ENCODE results near the gene SLCO3A1.

SLCO3A1 gene

DNA sequence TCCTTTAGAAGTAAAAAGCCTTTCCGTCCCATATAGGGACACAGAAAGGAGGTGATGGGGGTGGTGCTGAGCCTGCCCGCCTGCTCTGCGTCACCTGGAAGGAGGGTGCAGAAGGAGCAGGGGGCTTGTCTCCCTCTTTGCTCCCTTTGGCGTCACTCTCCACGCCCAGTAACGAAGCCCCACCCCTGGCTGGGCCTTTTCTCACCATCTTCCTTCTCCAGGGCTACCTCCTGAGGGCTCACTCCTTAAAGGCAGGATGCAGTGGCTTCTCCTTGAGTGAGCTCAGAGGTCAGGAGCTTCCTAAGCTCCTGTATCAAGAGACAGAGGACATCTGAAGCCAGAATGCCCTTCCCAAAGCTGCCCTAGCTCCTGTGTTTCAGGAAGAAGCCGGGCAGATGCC, 31.5 kb downstream of the SLCO3A1 start:
- Histone ChIP-seq H3K4me1 (ENCODE audit: insufficient read depth, low read length) (peaks cover 11% of the 10 kb centered on the region), H3K9me3 (ENCODE audit: low read length) (no peaks in the 10 kb centered on the region), H3K4me3 (ENCODE audit: low read depth in 1 of 2, low read length in 2 of 2) (no peak overlapping the region), H3K27me3 (ENCODE audit: control insufficient read depth in 1 of 2, insufficient read depth in 2 of 2, low read length in 2 of 2) (no peaks in the 10 kb centered on the region), H3K9ac (ENCODE audit: low read length) (no peak overlapping the region), H3K27ac (ENCODE audit: low read depth, low read length) (no peak overlapping the region), H3K36me3 (ENCODE audit: insufficient read depth, low read length) (no peaks in the 10 kb centered on the region)

DNA sequence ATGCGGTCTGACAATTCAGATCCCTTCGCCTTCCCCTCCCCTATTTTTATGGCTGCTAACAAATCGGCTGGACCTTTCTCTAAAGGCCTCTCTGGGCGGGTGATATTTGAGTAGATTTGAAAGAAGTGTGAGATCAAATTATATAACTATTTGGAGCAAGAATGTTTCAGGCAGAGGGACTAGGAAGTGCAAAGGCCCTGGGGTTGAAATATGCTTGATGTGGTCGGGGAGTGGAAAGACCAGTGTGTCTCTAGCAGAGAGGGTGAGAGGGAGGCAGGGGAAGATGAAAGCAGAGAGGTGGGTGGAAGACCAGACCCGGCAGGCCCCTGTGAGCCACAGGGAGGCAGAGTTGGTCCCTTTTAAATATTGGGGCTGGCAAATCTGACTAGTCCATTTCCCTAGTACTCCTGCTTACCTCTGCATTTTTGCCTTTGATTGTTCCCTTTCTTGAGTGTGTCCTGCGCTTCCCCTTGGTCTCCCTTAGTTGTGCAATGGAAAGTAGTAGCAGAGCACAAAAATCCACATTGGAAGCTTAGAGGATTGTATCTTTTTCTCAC, 32.3 kb downstream of the SLCO3A1 start:
- peaks cover 11% of the 10 kb centered on the region for H3K4me1 ChIP-seq (ENCODE audit: insufficient read depth, low read length)

GRCh38 chr15:91886878-91887277, 33.4 kb downstream of the SLCO3A1 start:
- H3K27me3 ChIP-seq (ENCODE audit: control insufficient read depth in 1 of 2, insufficient read depth in 2 of 2, low read length in 2 of 2) = no peaks in the 10 kb centered on the region
- H3K4me1 ChIP-seq (ENCODE audit: insufficient read depth, low read length) = peaks cover 11% of the 10 kb centered on the region
- H3K36me3 ChIP-seq (ENCODE audit: insufficient read depth, low read length) = no peaks in the 10 kb centered on the region
- H3K4me3 ChIP-seq (ENCODE audit: low read depth in 1 of 2, low read length in 2 of 2) = no peak overlapping the region
- H3K9me3 ChIP-seq (ENCODE audit: low read length) = no peaks in the 10 kb centered on the region
- H3K9ac ChIP-seq (ENCODE audit: low read length) = no peak overlapping the region
- no peak overlapping the region for H3K27ac ChIP-seq (ENCODE audit: low read depth, low read length)

More for the DNA sequence above, 32.3 kb downstream of the SLCO3A1 start:
- Histone ChIP-seq H3K9me3 (ENCODE audit: low read length) (no peaks in the 10 kb centered on the region), H3K36me3 (ENCODE audit: insufficient read depth, low read length) (no peaks in the 10 kb centered on the region), H3K9ac (ENCODE audit: low read length) (no peak overlapping the region), H3K27ac (ENCODE audit: low read depth, low read length) (no peak overlapping the region), H3K27me3 (ENCODE audit: control insufficient read depth in 1 of 2, insufficient read depth in 2 of 2, low read length in 2 of 2) (no peaks in the 10 kb centered on the region), H3K4me3 (ENCODE audit: low read depth in 1 of 2, low read length in 2 of 2) (no peak overlapping the region)

GRCh38 chr15:91887321-91887720, 33.8 kb downstream of the SLCO3A1 start:
- H3K36me3 ChIP-seq (ENCODE audit: insufficient read depth, low read length) = no peaks in the 10 kb centered on the region

DNA sequence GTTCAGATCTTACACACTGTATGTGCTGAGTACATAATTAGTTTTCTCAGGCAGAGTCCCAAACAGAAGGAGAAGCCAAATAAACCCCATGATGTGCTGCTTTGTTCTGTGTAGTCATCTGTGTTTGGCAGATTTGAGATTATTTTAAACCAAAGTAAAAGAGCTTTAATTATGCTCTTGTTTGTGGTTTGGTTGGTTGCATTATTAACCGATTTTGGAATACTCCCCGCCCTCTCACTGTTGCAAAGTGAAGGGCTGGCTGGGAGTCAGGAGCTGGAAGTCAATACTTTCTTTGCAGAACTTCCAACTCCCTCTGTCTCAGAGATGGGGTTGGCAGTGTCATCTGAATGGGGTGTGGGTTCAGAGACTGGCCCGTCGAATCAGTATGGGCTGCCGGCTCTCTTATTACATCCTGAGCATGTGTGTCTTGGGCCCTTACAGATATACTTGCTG, 34.4 kb downstream of the SLCO3A1 start:
- peaks cover 11% of the 10 kb centered on the region for H3K4me1 ChIP-seq (ENCODE audit: insufficient read depth, low read length)
- H3K9me3 ChIP-seq (ENCODE audit: low read length) = no peaks in the 10 kb centered on the region
- H3K4me3 ChIP-seq (ENCODE audit: low read depth in 1 of 2, low read length in 2 of 2) = no peak overlapping the region
- H3K9ac ChIP-seq (ENCODE audit: low read length) = no peak overlapping the region
- H3K27me3 ChIP-seq (ENCODE audit: control insufficient read depth in 1 of 2, insufficient read depth in 2 of 2, low read length in 2 of 2) = no peaks in the 10 kb centered on the region
- H3K27ac ChIP-seq (ENCODE audit: low read depth, low read length) = no peak overlapping the region
- no peaks in the 10 kb centered on the region for H3K36me3 ChIP-seq (ENCODE audit: insufficient read depth, low read length)

More at GRCh38 chr15:91887321-91887720, 33.8 kb downstream of the SLCO3A1 start:
- peaks cover 11% of the 10 kb centered on the region for H3K4me1 ChIP-seq (ENCODE audit: insufficient read depth, low read length)
- H3K9me3 ChIP-seq (ENCODE audit: low read length) = no peaks in the 10 kb centered on the region
- no peak overlapping the region for H3K27ac ChIP-seq (ENCODE audit: low read depth, low read length)
- no peaks in the 10 kb centered on the region for H3K27me3 ChIP-seq (ENCODE audit: control insufficient read depth in 1 of 2, insufficient read depth in 2 of 2, low read length in 2 of 2)
- H3K4me3 ChIP-seq (ENCODE audit: low read depth in 1 of 2, low read length in 2 of 2) = no peak overlapping the region
- no peak overlapping the region for H3K9ac ChIP-seq (ENCODE audit: low read length)

GRCh38 chr15:91889111-91889815, 35.8 kb downstream of the SLCO3A1 start:
- H3K4me3 ChIP-seq (ENCODE audit: low read depth in 1 of 2, low read length in 2 of 2) = no peak overlapping the region
- peaks cover 6% of the 10 kb centered on the region for H3K4me1 ChIP-seq (ENCODE audit: insufficient read depth, low read length)
- H3K9me3 ChIP-seq (ENCODE audit: low read length) = no peaks in the 10 kb centered on the region
- no peaks in the 10 kb centered on the region for H3K27me3 ChIP-seq (ENCODE audit: control insufficient read depth in 1 of 2, insufficient read depth in 2 of 2, low read length in 2 of 2)
- H3K36me3 ChIP-seq (ENCODE audit: insufficient read depth, low read length) = no peaks in the 10 kb centered on the region
- no peak overlapping the region for H3K27ac ChIP-seq (ENCODE audit: low read depth, low read length)
- no peak overlapping the region for H3K9ac ChIP-seq (ENCODE audit: low read length)

DNA sequence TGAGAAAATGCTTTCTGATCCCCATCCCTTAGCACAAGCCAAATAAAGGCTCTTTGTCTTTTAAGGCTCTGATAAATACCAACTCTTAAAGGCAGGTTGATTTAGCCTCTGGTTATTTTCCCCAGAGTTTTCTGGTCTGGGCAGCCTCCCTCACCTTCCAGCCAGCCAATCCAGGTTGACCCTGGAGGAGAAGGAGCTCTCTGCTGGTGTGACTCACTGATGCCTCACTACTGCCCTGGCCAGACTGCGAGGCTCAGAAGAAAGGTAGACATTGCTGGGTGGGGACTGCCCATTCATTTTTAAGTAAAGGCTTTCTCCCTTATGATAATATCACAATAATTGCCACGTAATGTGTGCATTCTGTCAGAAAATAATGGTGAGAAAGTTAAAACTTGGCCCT, 37.1 kb downstream of the SLCO3A1 start:
- Histone ChIP-seq H3K9me3 (ENCODE audit: low read length) (no peaks in the 10 kb centered on the region), H3K4me3 (ENCODE audit: low read depth in 1 of 2, low read length in 2 of 2) (no peak overlapping the region), H3K4me1 (ENCODE audit: insufficient read depth, low read length) (peaks cover 6% of the 10 kb centered on the region), H3K27ac (ENCODE audit: low read depth, low read length) (no peak overlapping the region), H3K36me3 (ENCODE audit: insufficient read depth, low read length) (no peaks in the 10 kb centered on the region), H3K9ac (ENCODE audit: low read length) (no peak overlapping the region), H3K27me3 (ENCODE audit: control insufficient read depth in 1 of 2, insufficient read depth in 2 of 2, low read length in 2 of 2) (no peaks in the 10 kb centered on the region)

DNA sequence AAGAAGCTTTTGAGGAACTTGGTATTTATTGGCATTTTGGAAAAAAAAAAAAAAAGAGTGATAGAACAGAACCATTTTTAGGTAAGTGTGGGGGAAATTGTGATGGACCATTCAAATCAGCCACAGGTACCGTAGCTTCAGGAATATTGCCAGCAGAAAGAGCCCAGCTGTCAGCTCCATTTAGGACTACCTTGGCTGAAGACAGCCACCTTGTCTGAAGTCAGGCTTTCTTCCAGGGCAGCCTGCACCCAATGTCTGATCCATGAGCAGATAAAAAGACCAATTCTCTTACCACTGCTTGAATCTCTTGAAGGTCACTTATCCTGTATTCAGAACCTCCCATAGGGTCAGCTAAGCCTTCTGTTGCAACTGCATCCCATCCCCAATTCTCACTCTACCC, 37.6 kb downstream of the SLCO3A1 start:
- H3K9ac ChIP-seq (ENCODE audit: low read length) = no peak overlapping the region
- no peak overlapping the region for H3K27ac ChIP-seq (ENCODE audit: low read depth, low read length)
- H3K4me1 ChIP-seq (ENCODE audit: insufficient read depth, low read length) = peaks cover 6% of the 10 kb centered on the region
- H3K36me3 ChIP-seq (ENCODE audit: insufficient read depth, low read length) = no peaks in the 10 kb centered on the region
- no peaks in the 10 kb centered on the region for H3K9me3 ChIP-seq (ENCODE audit: low read length)
- H3K27me3 ChIP-seq (ENCODE audit: control insufficient read depth in 1 of 2, insufficient read depth in 2 of 2, low read length in 2 of 2) = no peaks in the 10 kb centered on the region
- H3K4me3 ChIP-seq (ENCODE audit: low read depth in 1 of 2, low read length in 2 of 2) = no peak overlapping the region

DNA sequence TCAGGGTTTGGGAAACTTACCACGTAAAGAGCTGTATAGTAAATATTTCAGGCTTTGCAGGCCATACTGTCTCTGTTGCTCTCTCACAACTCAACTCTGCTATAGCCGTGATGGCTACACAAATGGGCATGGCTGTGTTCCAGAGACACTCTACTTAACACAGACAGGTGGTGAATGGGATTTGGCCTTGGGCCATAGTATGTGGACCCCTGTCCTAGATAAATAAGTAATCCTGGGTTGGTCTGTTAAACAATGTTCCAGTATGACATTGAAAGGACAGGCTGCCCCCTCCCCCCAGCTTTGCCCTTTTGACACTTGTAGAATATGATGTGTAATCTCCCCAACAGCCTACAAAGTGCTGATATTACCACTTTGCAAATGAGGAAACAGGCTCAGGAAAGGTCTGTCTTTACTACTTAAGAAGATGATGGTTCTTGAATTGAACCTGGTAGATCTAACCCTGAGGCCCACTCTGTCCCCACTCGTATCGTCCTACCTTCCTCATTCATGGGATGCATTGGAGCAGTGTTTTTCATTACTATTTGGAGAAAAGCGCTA, 38.4 kb downstream of the SLCO3A1 start:
- Histone ChIP-seq H3K27me3 (ENCODE audit: control insufficient read depth in 1 of 2, insufficient read depth in 2 of 2, low read length in 2 of 2) (no peaks in the 10 kb centered on the region), H3K9ac (ENCODE audit: low read length) (no peak overlapping the region), H3K36me3 (ENCODE audit: insufficient read depth, low read length) (no peaks in the 10 kb centered on the region), H3K4me3 (ENCODE audit: low read depth in 1 of 2, low read length in 2 of 2) (no peak overlapping the region), H3K27ac (ENCODE audit: low read depth, low read length) (no peak overlapping the region), H3K4me1 (ENCODE audit: insufficient read depth, low read length) (peaks cover 6% of the 10 kb centered on the region), H3K9me3 (ENCODE audit: low read length) (no peaks in the 10 kb centered on the region)

DNA sequence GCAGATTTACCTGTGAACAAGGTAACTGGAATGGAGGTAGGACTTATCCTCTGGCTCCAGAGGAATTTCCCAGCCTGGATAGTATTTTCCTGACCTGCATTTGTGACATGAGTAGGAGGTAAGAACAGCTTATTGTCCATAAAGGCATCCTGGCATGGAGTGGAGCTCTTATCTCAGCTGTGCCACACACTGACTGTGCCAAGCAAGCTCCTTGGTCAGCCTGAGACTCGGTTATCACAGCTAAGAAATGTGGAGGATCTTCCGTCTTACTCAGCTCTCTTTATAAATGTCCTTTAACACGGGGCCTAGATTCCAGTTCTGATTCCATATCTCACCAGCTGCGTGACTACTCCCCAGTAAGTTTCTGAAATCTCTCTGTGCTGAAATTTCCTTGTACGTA, 38.9 kb downstream of the SLCO3A1 start:
- peaks cover 6% of the 10 kb centered on the region for H3K4me1 ChIP-seq (ENCODE audit: insufficient read depth, low read length)
- no peaks in the 10 kb centered on the region for H3K9me3 ChIP-seq (ENCODE audit: low read length)
- H3K27me3 ChIP-seq (ENCODE audit: control insufficient read depth in 1 of 2, insufficient read depth in 2 of 2, low read length in 2 of 2) = no peaks in the 10 kb centered on the region
- no peak overlapping the region for H3K4me3 ChIP-seq (ENCODE audit: low read depth in 1 of 2, low read length in 2 of 2)
- H3K36me3 ChIP-seq (ENCODE audit: insufficient read depth, low read length) = no peaks in the 10 kb centered on the region
- no peak overlapping the region for H3K9ac ChIP-seq (ENCODE audit: low read length)
- H3K27ac ChIP-seq (ENCODE audit: low read depth, low read length) = no peak overlapping the region

DNA sequence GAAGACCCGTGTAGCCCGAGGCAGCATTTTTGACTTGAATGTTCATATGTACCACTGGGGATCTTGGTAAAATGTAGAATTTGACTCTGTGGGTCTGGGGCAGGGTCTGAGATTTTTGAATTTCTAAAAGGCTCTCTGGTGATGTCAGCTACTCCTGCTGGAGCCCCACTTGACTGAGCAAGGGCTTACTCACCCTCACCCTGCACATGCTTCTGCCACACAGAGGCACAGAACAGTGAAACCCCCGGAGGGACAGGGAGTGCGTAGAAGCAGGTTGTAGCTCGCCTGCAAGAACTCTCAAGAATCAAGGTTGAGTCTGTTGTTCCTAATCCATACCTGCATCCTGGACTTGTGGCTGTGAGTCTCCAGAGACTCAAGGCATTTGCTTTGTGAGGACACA, 41.1 kb downstream of the SLCO3A1 start:
- no peak overlapping the region for H3K9ac ChIP-seq (ENCODE audit: low read length)

GRCh38 chr15:91895051-91895450, 41.5 kb downstream of the SLCO3A1 start:
- no peak overlapping the region for H3K4me3 ChIP-seq (ENCODE audit: low read depth in 1 of 2, low read length in 2 of 2)
- no peaks in the 10 kb centered on the region for H3K27me3 ChIP-seq (ENCODE audit: control insufficient read depth in 1 of 2, insufficient read depth in 2 of 2, low read length in 2 of 2)
- H3K4me1 ChIP-seq (ENCODE audit: insufficient read depth, low read length) = no peaks in the 10 kb centered on the region
- H3K27ac ChIP-seq (ENCODE audit: low read depth, low read length) = no peak overlapping the region
- no peaks in the 10 kb centered on the region for H3K9me3 ChIP-seq (ENCODE audit: low read length)
- H3K9ac ChIP-seq (ENCODE audit: low read length) = no peak overlapping the region
- no peaks in the 10 kb centered on the region for H3K36me3 ChIP-seq (ENCODE audit: insufficient read depth, low read length)

More for the DNA sequence above, 41.1 kb downstream of the SLCO3A1 start:
- no peak overlapping the region for H3K27ac ChIP-seq (ENCODE audit: low read depth, low read length)
- H3K4me3 ChIP-seq (ENCODE audit: low read depth in 1 of 2, low read length in 2 of 2) = no peak overlapping the region
- H3K27me3 ChIP-seq (ENCODE audit: control insufficient read depth in 1 of 2, insufficient read depth in 2 of 2, low read length in 2 of 2) = no peaks in the 10 kb centered on the region
- H3K9me3 ChIP-seq (ENCODE audit: low read length) = no peaks in the 10 kb centered on the region
- no peaks in the 10 kb centered on the region for H3K4me1 ChIP-seq (ENCODE audit: insufficient read depth, low read length)
- no peaks in the 10 kb centered on the region for H3K36me3 ChIP-seq (ENCODE audit: insufficient read depth, low read length)
